H9 (cell line): Measurements from ENCODE around the gene MAML1. TPM values are rescaled to one million over a fixed set of nuclear protein-coding genes. Genes with fewer than 3 reads are reported as not detected.

Experiments used
- DNase-seq: peaks from one replicate; pipeline ENCODE4 v3.0.0-alpha.2; 2017
- H2AFZ ChIP-seq: one replicate; pipeline ENCODE4 v1.6.1; 2013; ENCODE audit warnings: mild to moderate bottlenecking, low read length, control low read depth, moderate library complexity
- H2AK5ac ChIP-seq: 2 replicates; pipeline ENCODE4 v1.6.1; 2013; ENCODE audit warnings: low read length, control low read depth, mixed read lengths; ENCODE audit not compliant: insufficient read length
- H2BK120ac ChIP-seq: one replicate; pipeline ENCODE4 v1.6.1; 2013; ENCODE audit warnings: low read depth, mild to moderate bottlenecking, low read length, control low read depth, inconsistent platforms; ENCODE audit not compliant: poor library complexity, severe bottlenecking
- H2BK12ac ChIP-seq: 2 replicates; pipeline ENCODE4 v1.6.1; 2013; ENCODE audit warnings: low read length, control low read depth, mixed read lengths, low read depth; ENCODE audit not compliant: insufficient read length
- H2BK15ac ChIP-seq: 2 replicates; pipeline ENCODE4 v1.6.1; 2013; ENCODE audit warnings: low read depth, low read length, control low read depth
- H2BK20ac ChIP-seq: one replicate; pipeline ENCODE4 v1.6.1; 2013; ENCODE audit warnings: low read depth, mild to moderate bottlenecking, low read length, control low read depth, inconsistent platforms; ENCODE audit not compliant: poor library complexity, severe bottlenecking
- H2BK5ac ChIP-seq: 2 replicates; pipeline ENCODE4 v1.6.1; 2013; ENCODE audit warnings: low read length, control low read depth, mixed read lengths; ENCODE audit not compliant: insufficient read length
- H3K14ac ChIP-seq: 2 replicates; pipeline ENCODE4 v1.6.1; 2013; ENCODE audit warnings: low read length, control low read depth; ENCODE audit not compliant: insufficient read depth
- H3K18ac ChIP-seq: 2 replicates; pipeline ENCODE4 v1.6.1; 2013; ENCODE audit warnings: low read depth, mild to moderate bottlenecking, mixed read lengths, low read length, control low read depth; ENCODE audit not compliant: insufficient read length
- H3K23ac ChIP-seq: 2 replicates; pipeline ENCODE4 v1.6.1; 2013; ENCODE audit warnings: low read length, control low read depth, mixed read lengths, low read depth; ENCODE audit not compliant: insufficient read length
- H3K23me2 ChIP-seq: 2 replicates; pipeline ENCODE4 v1.6.1; 2013; ENCODE audit warnings: low read depth, mild to moderate bottlenecking, mixed read lengths, low read length, control low read depth; ENCODE audit not compliant: insufficient read length, poor library complexity, severe bottlenecking
- H3K27ac ChIP-seq: 2 replicates; pipeline ENCODE4 v1.5.1; 2013; ENCODE audit warnings: low read length, control low read depth, mixed read lengths, low read depth; ENCODE audit not compliant: insufficient read length
- H3K27me3 ChIP-seq: 2 replicates; pipeline ENCODE4 v1.6.1; 2013; ENCODE audit warnings: low read length, control low read depth, inconsistent platforms; ENCODE audit not compliant: insufficient read depth
- H3K4ac ChIP-seq: 2 replicates; pipeline ENCODE4 v1.6.1; 2013; ENCODE audit warnings: low read depth, mild to moderate bottlenecking, control low read depth, inconsistent platforms, low read length, moderate library complexity
- H3K4me1 ChIP-seq: 2 replicates; pipeline ENCODE4 v1.6.1; 2013; ENCODE audit warnings: low read length, control low read depth, inconsistent platforms; ENCODE audit not compliant: insufficient read depth
- H3K4me2 ChIP-seq: 2 replicates; pipeline ENCODE4 v1.6.1; 2013; ENCODE audit warnings: low read length, control low read depth, mixed read lengths; ENCODE audit not compliant: insufficient read length, insufficient read depth
- H3K56ac ChIP-seq: 2 replicates; pipeline ENCODE4 v1.6.1; 2013; ENCODE audit warnings: low read depth, mild to moderate bottlenecking, mixed read lengths, low read length, control low read depth; ENCODE audit not compliant: insufficient read length
- H3K79me1 ChIP-seq: 2 replicates; pipeline ENCODE4 v1.6.1; 2013; ENCODE audit warnings: low read depth, mild to moderate bottlenecking, moderate library complexity, low read length, control low read depth, inconsistent platforms; ENCODE audit not compliant: insufficient read depth, poor library complexity, severe bottlenecking
- H3K79me2 ChIP-seq: 2 replicates; pipeline ENCODE4 v1.6.1; 2013; ENCODE audit warnings: low read length, control low read depth, inconsistent platforms; ENCODE audit not compliant: insufficient read depth
- H3K9ac ChIP-seq: 2 replicates; pipeline ENCODE4 v1.6.1; 2013; ENCODE audit warnings: low read length, control low read depth, mixed read lengths; ENCODE audit not compliant: insufficient read length; ENCODE audit errors: extremely low read depth
- H3K9me3 ChIP-seq: one replicate; pipeline ENCODE4 v1.6.1; 2013; ENCODE audit warnings: low read depth, low read length, inconsistent platforms; ENCODE audit not compliant: control insufficient read depth
- H3T11ph ChIP-seq: one replicate; pipeline ENCODE4 v1.6.1; 2013; ENCODE audit warnings: mild to moderate bottlenecking, low read length, control low read depth, inconsistent platforms
- H4K20me1 ChIP-seq: one replicate; pipeline ENCODE4 v1.6.1; 2013; ENCODE audit not compliant: control insufficient read depth, insufficient read length, insufficient read depth
- H4K5ac ChIP-seq: 2 replicates; pipeline ENCODE4 v1.6.1; 2013; ENCODE audit warnings: low read depth, mild to moderate bottlenecking, mixed read lengths, low read length, control low read depth; ENCODE audit not compliant: insufficient read length
- H4K8ac ChIP-seq: replicated peaks from 2 replicates; pipeline ENCODE4 v1.6.1; 2013; ENCODE audit warnings: low read length, control low read depth, mixed read lengths, low read depth; ENCODE audit not compliant: insufficient read length
- H4K91ac ChIP-seq: 2 replicates; pipeline ENCODE4 v1.6.1; 2013; ENCODE audit warnings: low read depth, mild to moderate bottlenecking, moderate library complexity, mixed read lengths, low read length, control low read depth; ENCODE audit not compliant: insufficient read length
- H3K27ac Mint-ChIP-seq, 3 experiments: 2 replicates in 2 of 3; 3 replicates in 1 of 3; pipeline ENCODE4 v1.8.0; 2020 to 2021; ENCODE audit warnings: mixed read lengths in 3 of 3, mild to moderate bottlenecking in 1 of 3, moderate library complexity in 1 of 3
- H3K27me3 Mint-ChIP-seq: 2 replicates; pipeline ENCODE4 v1.8.0; 2021; ENCODE audit warnings: low read depth, mild to moderate bottlenecking, moderate library complexity, mixed read lengths
- H3K36me3 Mint-ChIP-seq, 3 experiments: 2 replicates in 2 of 3; 3 replicates in 1 of 3; pipeline ENCODE4 v1.8.0; 2020 to 2021; ENCODE audit warnings: low read depth in 3 of 3, mixed read lengths in 3 of 3; ENCODE audit not compliant: insufficient read depth in 1 of 3
- H3K4me1 Mint-ChIP-seq, 2 experiments: 2 replicates each; pipeline ENCODE4 v1.8.0; 2020; ENCODE audit warnings: mixed read lengths in 2 of 2
- H3K4me3 Mint-ChIP-seq, 2 experiments: 2 replicates in 1 of 2; 3 replicates in 1 of 2; pipeline ENCODE4 v1.8.0; 2020 to 2021; ENCODE audit warnings: mild to moderate bottlenecking in 2 of 2, mixed read lengths in 2 of 2, moderate library complexity in 1 of 2
- H3K9me3 Mint-ChIP-seq, 2 experiments: 2 replicates in 1 of 2; 3 replicates in 1 of 2; pipeline ENCODE4 v1.8.0; 2020; ENCODE audit warnings: mild to moderate bottlenecking in 2 of 2, mixed read lengths in 2 of 2, moderate library complexity in 1 of 2
- WGBS: extraction: QIAGEN DNeasy Blood & Tissue Kit; methylation state at CpG from one replicate; pipeline ENCODE4 v1.1.7; 2013; ENCODE audit warnings: missing lambda C conversion rate, low lambda C conversion rate, mixed read lengths; ENCODE audit not compliant: insufficient read length; ENCODE audit errors: extremely low coverage; 5-methylcytosine and 5-hydroxymethylcytosine counted together
- total RNA-seq: library from RNA; stranded (reverse); gene quantifications from 2 replicates; pipeline ENCODE4 v1.2.1, GENCODE V29; 2021
- TF ChIP-seq, protein P1 (sequence below): fragments of 200-600 bp; sonication (generic); conservative IDR thresholded peaks from 3 replicates; pipeline ENCODE4 v1.8.0; 2021; ENCODE audit warnings: antibody characterized with exemption, mild to moderate bottlenecking

Gene MAML1
- total RNA-seq, 1 experiment from 2014 or later = 50.8 TPM

DNA sequence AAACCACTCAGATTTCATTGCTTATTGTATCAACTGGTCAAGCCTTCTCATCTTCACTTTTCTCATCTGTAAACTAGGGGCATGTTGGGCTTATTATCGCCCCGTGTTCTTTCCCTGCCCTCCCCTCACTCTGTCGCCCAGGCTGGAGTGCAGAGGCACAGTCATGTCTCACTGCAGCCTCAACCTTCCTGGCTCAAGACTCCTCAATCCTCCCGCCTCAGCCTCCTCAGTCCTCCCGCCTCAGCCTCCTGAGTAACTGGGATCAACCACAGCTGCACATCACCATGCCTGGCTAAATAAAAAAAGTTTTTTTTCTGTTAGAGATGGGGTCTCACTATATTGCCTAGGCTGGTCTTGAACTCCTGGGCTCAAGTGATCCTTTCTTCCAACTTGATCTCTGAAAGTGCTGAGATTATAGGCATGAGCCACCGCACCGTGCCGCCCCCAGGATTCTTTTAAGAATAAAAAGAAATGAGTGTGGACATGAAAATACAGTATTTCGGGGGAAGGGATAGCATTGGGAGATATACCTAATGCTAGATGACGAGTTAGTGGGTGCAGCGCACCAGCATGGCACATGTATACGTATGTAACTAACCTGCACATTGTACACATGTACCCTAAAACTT is 2.0 kb downstream of the MAML1 start:
- Histone ChIP-seq H3K79me2 (peaks cover 38% of the 10 kb centered on the region), H4K8ac (no peak overlapping the region), H2BK15ac (no peak overlapping the region), H2BK120ac (no peak overlapping the region), H3K18ac (no peak overlapping the region), H3K27me3 (no peaks in the 10 kb centered on the region), H2AFZ (no peak overlapping the region), H3K4ac (no peak overlapping the region), H2AK5ac (no peak overlapping the region), H2BK5ac (no peak overlapping the region), H3K4me2 (peak overlapping the region; percentile 94), H4K5ac (no peak overlapping the region), H4K91ac (no peak overlapping the region), H3K9ac (no peak overlapping the region), H3K4me1 (no peaks in the 10 kb centered on the region), H3K23ac (no peak overlapping the region), H3K23me2 (no peaks in the 10 kb centered on the region), H3T11ph (no peak overlapping the region), H4K20me1 (no peaks in the 10 kb centered on the region), H3K27ac (no peak overlapping the region), H2BK20ac (no peak overlapping the region), H3K9me3 (no peaks in the 10 kb centered on the region), H3K14ac (no peak overlapping the region), H2BK12ac (no peak overlapping the region), H3K56ac (no peak overlapping the region), H3K79me1 (no peaks in the 10 kb centered on the region)
- no peaks in the 10 kb centered on the region for H3K9me3 Mint-ChIP-seq
- peak overlapping the region in 2 of 3 experiments; percentile 5 to 11; a peak in 3 of 7 replicates for H3K27ac Mint-ChIP-seq
- no peaks in the 10 kb centered on the region for H3K27me3 Mint-ChIP-seq
- no CpG with 5 or more reads among the region's 12 CpGs for WGBS
- H3K4me1 Mint-ChIP-seq = peaks cover 11 to 18% of the 10 kb centered on the region in 2 experiments
- peaks cover 20 to 41% (median 38%) of the 10 kb centered on the region in 3 experiments for H3K36me3 Mint-ChIP-seq
- H3K4me3 Mint-ChIP-seq = peak overlapping the region; percentile 95 to 98
- TF ChIP-seq, protein P1, sequence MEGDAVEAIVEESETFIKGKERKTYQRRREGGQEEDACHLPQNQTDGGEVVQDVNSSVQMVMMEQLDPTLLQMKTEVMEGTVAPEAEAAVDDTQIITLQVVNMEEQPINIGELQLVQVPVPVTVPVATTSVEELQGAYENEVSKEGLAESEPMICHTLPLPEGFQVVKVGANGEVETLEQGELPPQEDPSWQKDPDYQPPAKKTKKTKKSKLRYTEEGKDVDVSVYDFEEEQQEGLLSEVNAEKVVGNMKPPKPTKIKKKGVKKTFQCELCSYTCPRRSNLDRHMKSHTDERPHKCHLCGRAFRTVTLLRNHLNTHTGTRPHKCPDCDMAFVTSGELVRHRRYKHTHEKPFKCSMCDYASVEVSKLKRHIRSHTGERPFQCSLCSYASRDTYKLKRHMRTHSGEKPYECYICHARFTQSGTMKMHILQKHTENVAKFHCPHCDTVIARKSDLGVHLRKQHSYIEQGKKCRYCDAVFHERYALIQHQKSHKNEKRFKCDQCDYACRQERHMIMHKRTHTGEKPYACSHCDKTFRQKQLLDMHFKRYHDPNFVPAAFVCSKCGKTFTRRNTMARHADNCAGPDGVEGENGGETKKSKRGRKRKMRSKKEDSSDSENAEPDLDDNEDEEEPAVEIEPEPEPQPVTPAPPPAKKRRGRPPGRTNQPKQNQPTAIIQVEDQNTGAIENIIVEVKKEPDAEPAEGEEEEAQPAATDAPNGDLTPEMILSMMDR = no peak
- DNase-seq = no peak
